ENCODE results near the gene SMIM41.

SMIM41 gene

DNA sequence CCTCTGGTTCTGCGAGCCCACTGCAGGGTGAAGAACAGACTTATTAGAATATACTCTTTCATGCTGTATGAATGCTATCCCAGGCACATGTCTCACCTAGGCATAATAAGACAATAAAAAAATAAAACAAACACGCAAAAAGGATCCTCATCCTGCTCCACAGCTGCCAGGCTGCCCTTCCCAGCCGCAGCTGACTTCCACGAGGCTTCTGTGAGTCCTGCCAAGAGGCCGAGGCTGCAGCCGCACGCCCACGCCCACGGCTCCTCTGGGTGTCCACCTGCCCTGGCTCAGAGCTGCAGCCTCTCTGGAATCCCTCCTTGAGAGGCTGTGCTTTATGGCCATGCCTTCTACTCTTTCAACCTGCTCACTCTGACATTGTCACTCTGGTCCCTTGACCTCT, 6.9 kb downstream of the SMIM41 start:
- no peak for DNase-seq (ENCODE audit: low read depth)
- TF ChIP-seq, protein P1, sequence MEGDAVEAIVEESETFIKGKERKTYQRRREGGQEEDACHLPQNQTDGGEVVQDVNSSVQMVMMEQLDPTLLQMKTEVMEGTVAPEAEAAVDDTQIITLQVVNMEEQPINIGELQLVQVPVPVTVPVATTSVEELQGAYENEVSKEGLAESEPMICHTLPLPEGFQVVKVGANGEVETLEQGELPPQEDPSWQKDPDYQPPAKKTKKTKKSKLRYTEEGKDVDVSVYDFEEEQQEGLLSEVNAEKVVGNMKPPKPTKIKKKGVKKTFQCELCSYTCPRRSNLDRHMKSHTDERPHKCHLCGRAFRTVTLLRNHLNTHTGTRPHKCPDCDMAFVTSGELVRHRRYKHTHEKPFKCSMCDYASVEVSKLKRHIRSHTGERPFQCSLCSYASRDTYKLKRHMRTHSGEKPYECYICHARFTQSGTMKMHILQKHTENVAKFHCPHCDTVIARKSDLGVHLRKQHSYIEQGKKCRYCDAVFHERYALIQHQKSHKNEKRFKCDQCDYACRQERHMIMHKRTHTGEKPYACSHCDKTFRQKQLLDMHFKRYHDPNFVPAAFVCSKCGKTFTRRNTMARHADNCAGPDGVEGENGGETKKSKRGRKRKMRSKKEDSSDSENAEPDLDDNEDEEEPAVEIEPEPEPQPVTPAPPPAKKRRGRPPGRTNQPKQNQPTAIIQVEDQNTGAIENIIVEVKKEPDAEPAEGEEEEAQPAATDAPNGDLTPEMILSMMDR (IDR thresholded peaks at IDR 0.05; ENCODE audit: control insufficient read depth, insufficient read depth, low read depth, low read length, missing control alignments), result no peak
- H3K4me3 ChIP-seq (ENCODE audit: control insufficient read depth, low read depth, low read length), result no peak overlapping the region

DNA sequence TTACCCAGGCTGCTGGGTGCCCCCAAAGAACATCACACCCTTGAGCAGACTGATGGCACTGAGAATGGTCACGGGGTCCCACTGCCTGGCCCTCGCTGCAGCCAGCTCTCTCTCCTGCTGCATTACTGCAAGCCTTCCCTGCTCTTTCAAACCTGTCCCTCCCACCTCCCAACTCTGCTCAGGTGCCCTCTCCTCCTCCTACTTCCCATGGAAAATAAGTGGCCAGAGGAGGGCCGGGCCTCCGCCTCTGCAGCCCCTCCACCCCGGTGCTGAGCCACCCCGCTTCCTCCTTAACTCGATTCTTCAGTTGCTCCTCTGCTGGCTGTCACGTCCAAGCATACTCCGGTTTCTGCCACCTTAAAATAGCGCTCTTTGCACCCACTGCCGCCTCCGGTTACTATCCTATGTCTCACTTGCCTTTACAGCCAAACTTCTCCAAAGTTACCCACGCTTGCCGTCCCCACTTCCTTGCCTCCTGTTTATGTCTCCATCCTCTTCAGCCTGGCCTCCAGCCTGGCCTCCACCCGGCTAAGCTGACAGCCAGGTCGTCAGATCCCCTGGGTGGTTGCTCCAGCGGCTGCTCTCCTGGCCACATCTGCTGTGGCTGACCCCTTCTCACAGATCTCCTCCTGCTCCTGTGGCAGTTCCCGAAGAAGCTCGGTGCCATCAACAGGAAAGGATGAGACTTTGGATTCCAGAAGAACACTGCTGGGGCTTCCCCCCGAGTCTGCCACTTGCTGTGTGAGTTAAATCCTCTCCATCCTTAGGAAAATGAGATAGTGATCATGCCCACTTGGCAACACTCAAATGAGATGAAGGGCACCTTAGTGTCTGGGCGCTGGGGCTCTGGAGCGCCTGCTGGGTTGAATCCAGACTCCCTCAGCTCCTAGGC, 7.7 kb downstream of the SMIM41 start:
- no peak overlapping the region for H3K4me3 ChIP-seq (ENCODE audit: control insufficient read depth, low read depth, low read length)
- TF ChIP-seq, protein P1 (IDR thresholded peaks at IDR 0.05; ENCODE audit: control insufficient read depth, insufficient read depth, low read depth, low read length, missing control alignments), result no peak
- no peak for DNase-seq (ENCODE audit: low read depth)

- no peak for DNase-seq (ENCODE audit: low read depth)
- TF ChIP-seq, protein P1 (IDR thresholded peaks at IDR 0.05; ENCODE audit: control insufficient read depth, insufficient read depth, low read depth, low read length, missing control alignments), result no peak
- H3K4me3 ChIP-seq (ENCODE audit: control insufficient read depth, low read depth, low read length), result no peak overlapping the region
Measured at GRCh38 chr12:52087961-52088820, 8.7 kb downstream of the SMIM41 start.

- TF ChIP-seq, protein P1 (IDR thresholded peaks at IDR 0.05; ENCODE audit: control insufficient read depth, insufficient read depth, low read depth, low read length, missing control alignments), result no peak
- DNase-seq (ENCODE audit: low read depth), result no peak
Measured at GRCh38 chr12:52089491-52089890, 10.0 kb downstream of the SMIM41 start.

DNA sequence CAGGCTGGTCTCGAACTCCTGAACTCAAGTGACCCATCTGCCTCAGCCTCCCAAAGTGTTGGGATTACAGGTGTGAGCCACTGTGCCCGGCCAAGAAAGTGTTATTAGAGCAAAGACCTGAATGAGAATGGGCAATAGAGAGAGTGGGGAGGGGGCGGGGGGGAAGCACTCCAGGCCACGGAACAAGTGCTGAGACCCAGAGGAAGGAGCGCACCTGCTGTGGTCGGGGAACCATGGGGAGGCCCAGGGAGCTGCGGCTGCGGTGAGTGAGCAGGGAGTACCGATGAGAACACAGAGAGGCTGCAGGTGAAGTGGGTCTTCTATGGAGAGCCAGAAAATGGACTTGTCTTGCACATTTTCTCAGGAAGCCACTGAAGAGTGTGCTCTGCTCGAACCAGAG, 10.8 kb downstream of the SMIM41 start:
- H3K4me3 ChIP-seq (ENCODE audit: control insufficient read depth, low read depth, low read length), result no peak overlapping the region
- DNase-seq (ENCODE audit: low read depth), result no peak
- TF ChIP-seq, protein P1 (IDR thresholded peaks at IDR 0.05; ENCODE audit: control insufficient read depth, insufficient read depth, low read depth, low read length, missing control alignments), result no peak

More at GRCh38 chr12:52089491-52089890, 10.0 kb downstream of the SMIM41 start:
- no peak overlapping the region for H3K4me3 ChIP-seq (ENCODE audit: control insufficient read depth, low read depth, low read length)

- TF ChIP-seq, protein P1 (IDR thresholded peaks at IDR 0.05; ENCODE audit: control insufficient read depth, insufficient read depth, low read depth, low read length, missing control alignments), result no peak
- no peak for DNase-seq (ENCODE audit: low read depth)
- no peak overlapping the region for H3K4me3 ChIP-seq (ENCODE audit: control insufficient read depth, low read depth, low read length)
Measured at GRCh38 chr12:52091061-52091460, 11.6 kb downstream of the SMIM41 start.
